ENCODE measurements around the gene SLC25A4.

DNA sequence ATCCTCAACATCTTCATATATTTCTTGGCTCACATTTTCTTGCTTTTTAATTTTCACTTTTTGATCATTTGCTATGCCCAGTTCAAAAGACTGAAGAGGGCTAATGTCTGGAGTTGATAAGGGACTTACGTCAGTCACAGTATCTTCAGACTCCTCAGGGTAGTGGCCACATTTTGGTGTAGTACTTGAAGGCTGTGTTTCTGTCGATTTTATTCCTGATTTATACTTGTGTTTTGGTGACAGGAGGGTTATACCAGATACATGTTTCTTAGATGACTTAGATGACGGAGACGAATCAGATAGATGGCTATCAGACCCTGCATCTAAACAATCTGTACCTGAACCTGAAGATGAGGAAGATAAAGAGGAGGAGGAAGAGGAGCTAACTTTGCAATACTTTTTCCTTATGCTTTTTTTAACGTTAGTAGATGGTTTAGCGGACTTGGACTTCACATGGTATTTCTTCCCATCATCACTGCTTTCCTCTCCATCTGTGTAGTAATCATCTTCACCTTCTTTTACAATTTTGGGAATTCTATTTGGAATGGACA is 47.3 kb downstream of the SLC25A4 start:
- TF ChIP-seq, protein P1, sequence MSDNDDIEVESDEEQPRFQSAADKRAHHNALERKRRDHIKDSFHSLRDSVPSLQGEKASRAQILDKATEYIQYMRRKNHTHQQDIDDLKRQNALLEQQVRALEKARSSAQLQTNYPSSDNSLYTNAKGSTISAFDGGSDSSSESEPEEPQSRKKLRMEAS (IDR thresholded peaks at IDR 0.05; ENCODE audit: low read depth, low read length): no peak
- TF ChIP-seq HCFC1 (IDR thresholded peaks at IDR 0.05; ENCODE audit: low read length) (no peak), CEBPB (IDR thresholded peaks at IDR 0.05; ENCODE audit: borderline replicate concordance in 1 of 2, low read depth in 2 of 2, low read length in 2 of 2) (no peak), NFXL1 (IDR thresholded peaks at IDR 0.05; ENCODE audit: borderline replicate concordance) (no peak)
